CD14-positive monocyte (primary cell): Measurements from ENCODE around the gene SNX25. TPM values are rescaled to one million over a fixed set of nuclear protein-coding genes. Genes with fewer than 3 reads are reported as not detected.

ENCODE experiments used
- DNase-seq, 3 donors: peaks; one replicate each; pipeline ENCODE4 v3.0.0-alpha.2; 2011 to 2022
- H2AFZ ChIP-seq: 2 replicates; pipeline ENCODE4 v1.6.0; 2012; ENCODE audit warnings: mild to moderate bottlenecking, low read depth, low read length, inconsistent platforms; ENCODE audit not compliant: insufficient read depth, poor library complexity, severe bottlenecking
- H3K27ac ChIP-seq, 2 donors: 1 replicate in 1 of 2; 2 replicates in 1 of 2; pipeline ENCODE4 v1.5.1; 2012 to 2013; ENCODE audit warnings: low read length in 2 of 2, control low read depth in 1 of 2, inconsistent platforms in 1 of 2, low read depth in 1 of 2, mild to moderate bottlenecking in 1 of 2
- H3K27me3 ChIP-seq, 2 donors: one replicate each; pipeline versions ENCODE4 v1.6.0 to v1.6.1; 2011 to 2013; ENCODE audit warnings: low read length in 2 of 2; ENCODE audit not compliant: control insufficient read depth in 2 of 2, insufficient read depth in 2 of 2
- H3K36me3 ChIP-seq, 2 donors: replicated peaks in 1 of 2; 1 replicate in 1 of 2; 2 replicates in 1 of 2; pipeline versions ENCODE4 v1.5.1 to v1.6.1; 2012 to 2013; ENCODE audit warnings: low read length in 2 of 2, control low read depth in 1 of 2, inconsistent platforms in 1 of 2, mild to moderate bottlenecking in 1 of 2; ENCODE audit not compliant: insufficient read depth in 2 of 2, control insufficient read depth in 1 of 2
- H3K4me1 ChIP-seq, 2 donors: 1 replicate in 1 of 2; 2 replicates in 1 of 2; pipeline versions ENCODE4 v1.5.1 to v1.6.1; 2012 to 2013; ENCODE audit warnings: low read length in 2 of 2, control low read depth in 1 of 2, inconsistent platforms in 1 of 2, mild to moderate bottlenecking in 1 of 2, moderate library complexity in 1 of 2; ENCODE audit not compliant: insufficient read depth in 2 of 2, control insufficient read depth in 1 of 2
- H3K4me2 ChIP-seq: replicated peaks from 2 replicates; pipeline ENCODE3; 2012; ENCODE audit warnings: low read length, moderate library complexity, mild to moderate bottlenecking; ENCODE audit not compliant: poor library complexity, severe bottlenecking; ENCODE audit errors: extremely low read depth
- H3K4me3 ChIP-seq, 3 experiments: fragments of 200-600 bp in 1 of 3; sonication (generic) in 1 of 3; replicated peaks in 1 of 3; 1 replicate in 2 of 3; 2 replicates in 1 of 3; pipeline ENCODE4 v1.5.1; 2011 to 2013; ENCODE audit warnings: low read length in 3 of 3, mild to moderate bottlenecking in 3 of 3, control low read depth in 2 of 3, low read depth in 2 of 3, inconsistent platforms in 1 of 3, moderate library complexity in 1 of 3
- H3K79me2 ChIP-seq: 2 replicates; pipeline ENCODE4 v1.6.0; 2012; ENCODE audit warnings: mild to moderate bottlenecking, control low read depth, inconsistent platforms, low read length, moderate library complexity; ENCODE audit not compliant: insufficient read depth
- H3K9ac ChIP-seq: 2 replicates; pipeline ENCODE4 v1.6.0; 2017; ENCODE audit warnings: low read length, mild to moderate bottlenecking; ENCODE audit not compliant: insufficient read depth, poor library complexity, severe bottlenecking
- H3K9me3 ChIP-seq, 2 donors: replicated peaks in 1 of 2; 1 replicate in 1 of 2; 2 replicates in 1 of 2; pipeline versions ENCODE4 v1.5.1 to v1.6.1; 2012 to 2013; ENCODE audit warnings: low read length in 2 of 2, control low read depth in 1 of 2; ENCODE audit not compliant: control insufficient read depth in 1 of 2, insufficient read depth in 1 of 2
- H4K20me1 ChIP-seq: 2 replicates; pipeline ENCODE4 v1.6.0; 2012; ENCODE audit warnings: mild to moderate bottlenecking, low read length, control low read depth, moderate library complexity; ENCODE audit not compliant: insufficient read depth
- H3K27ac Mint-ChIP-seq, 7 donors: one replicate each; pipeline ENCODE4 v1.8.0; 2020; ENCODE audit warnings: mild to moderate bottlenecking in 7 of 7, mixed read lengths in 7 of 7, moderate library complexity in 6 of 7, inconsistent platforms in 2 of 7
- H3K27me3 Mint-ChIP-seq, 3 donors: one replicate each; pipeline ENCODE4 v1.8.0; 2021 to 2022; ENCODE audit warnings: low read depth in 3 of 3, mild to moderate bottlenecking in 3 of 3, mixed read lengths in 3 of 3, moderate library complexity in 3 of 3, inconsistent platforms in 1 of 3
- H3K36me3 Mint-ChIP-seq, 2 donors: one replicate each; pipeline ENCODE4 v1.8.0; 2020; ENCODE audit warnings: mixed read lengths in 2 of 2, inconsistent platforms in 1 of 2, mild to moderate bottlenecking in 1 of 2
- H3K4me1 Mint-ChIP-seq: one replicate; pipeline ENCODE4 v1.8.0; 2020; ENCODE audit warnings: mild to moderate bottlenecking, mixed read lengths
- H3K4me3 Mint-ChIP-seq, 2 donors: one replicate each; pipeline ENCODE4 v1.8.0; 2020; ENCODE audit warnings: mild to moderate bottlenecking in 2 of 2, mixed read lengths in 2 of 2, moderate library complexity in 1 of 2
- H3K9me3 Mint-ChIP-seq, 7 donors: one replicate each; pipeline ENCODE4 v1.8.0; 2020 to 2022; ENCODE audit warnings: mixed read lengths in 7 of 7, mild to moderate bottlenecking in 6 of 7, moderate library complexity in 6 of 7, inconsistent platforms in 2 of 7
- WGBS: methylation state at CpG from one replicate; pipeline ENCODE4 v1.1.5; 2013; ENCODE audit warnings: missing lambda C conversion rate; ENCODE audit not compliant: insufficient coverage; 5-methylcytosine and 5-hydroxymethylcytosine counted together
- intact Hi-C, 2 donors: fragments of 100-400 bp; cut with micrococcal nuclease; formaldehyde crosslinking; loops; one replicate each; pipeline versions ENCODE4 v1.15.0 to v1.15.1; 2023
- polyA plus RNA-seq, 3 donors: library from polyadenylated mRNA; depleted of rRNA in 1 of 3; unstranded in 2 of 3; stranded (reverse) in 1 of 3; fragments of 300-500 nt in 2 of 3; fragments of >200 nt in 1 of 3; fragmentation: Illumina TruSeq in 2 of 3; gene quantifications; 1 replicate in 2 of 3; 2 replicates in 1 of 3; pipeline ENCODE4 v1.2.3, GENCODE V29; 2012 to 2021
- TF ChIP-seq, protein P1 (sequence below): fragments of 200-600 bp; IDR thresholded peaks from one replicate; pipeline ENCODE4 v1.8.0; 2022; ENCODE audit warnings: antibody characterized with exemption, mild to moderate bottlenecking

SNX25 gene
- polyA plus RNA-seq, 3 donors = 0.31 to 0.40 (median 0.36) TPM

DNA sequence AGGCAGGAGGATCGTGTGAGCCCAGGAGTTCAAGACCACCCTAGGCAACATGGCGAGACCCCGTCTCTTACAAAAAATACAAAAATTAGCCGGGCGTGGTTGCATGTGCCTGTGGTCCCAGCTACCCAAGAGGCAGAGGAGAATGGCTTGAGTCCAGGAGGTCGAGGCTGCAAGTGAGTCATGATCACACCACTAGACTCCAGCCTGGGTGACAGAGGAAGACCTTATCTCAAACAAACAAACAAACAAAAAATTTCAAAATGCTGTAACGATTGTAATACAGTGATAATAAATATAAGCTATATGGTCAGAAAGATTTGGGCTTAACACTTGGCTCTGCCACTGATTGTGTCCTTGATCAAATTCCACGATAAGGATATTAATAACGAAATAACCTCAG is 42.2 kb upstream of the SNX25 start:
- intact Hi-C loops = no loop called here
- Histone ChIP-seq H3K4me3 (no peak overlapping the region), H3K9ac (no peak overlapping the region), H3K36me3 (peaks cover 3 to 23% of the 10 kb centered on the region in 2 donors), H3K27ac (no peak overlapping the region), H2AFZ (no peak overlapping the region), H4K20me1 (no peaks in the 10 kb centered on the region), H3K4me2 (no peak overlapping the region), H3K9me3 (no peaks in the 10 kb centered on the region), H3K27me3 (no peaks in the 10 kb centered on the region), H3K79me2 (no peaks in the 10 kb centered on the region), H3K4me1 (peaks cover 0 to 4% of the 10 kb centered on the region in 2 donors)
- WGBS = 100% methylated on average over 5 of the region's 9 CpGs
- H3K27ac Mint-ChIP-seq = no peak overlapping the region
- H3K4me1 Mint-ChIP-seq = peaks cover 11% of the 10 kb centered on the region
- peaks cover 39 to 42% of the 10 kb centered on the region in 2 donors for H3K36me3 Mint-ChIP-seq
- H3K4me3 Mint-ChIP-seq = peak overlapping the region in 1 of 2 donors; percentile 55
- H3K27me3 Mint-ChIP-seq = peaks cover 1 to 4% (median 2%) of the 10 kb centered on the region in 3 donors
- DNase-seq = no peak
- TF ChIP-seq, protein P1, sequence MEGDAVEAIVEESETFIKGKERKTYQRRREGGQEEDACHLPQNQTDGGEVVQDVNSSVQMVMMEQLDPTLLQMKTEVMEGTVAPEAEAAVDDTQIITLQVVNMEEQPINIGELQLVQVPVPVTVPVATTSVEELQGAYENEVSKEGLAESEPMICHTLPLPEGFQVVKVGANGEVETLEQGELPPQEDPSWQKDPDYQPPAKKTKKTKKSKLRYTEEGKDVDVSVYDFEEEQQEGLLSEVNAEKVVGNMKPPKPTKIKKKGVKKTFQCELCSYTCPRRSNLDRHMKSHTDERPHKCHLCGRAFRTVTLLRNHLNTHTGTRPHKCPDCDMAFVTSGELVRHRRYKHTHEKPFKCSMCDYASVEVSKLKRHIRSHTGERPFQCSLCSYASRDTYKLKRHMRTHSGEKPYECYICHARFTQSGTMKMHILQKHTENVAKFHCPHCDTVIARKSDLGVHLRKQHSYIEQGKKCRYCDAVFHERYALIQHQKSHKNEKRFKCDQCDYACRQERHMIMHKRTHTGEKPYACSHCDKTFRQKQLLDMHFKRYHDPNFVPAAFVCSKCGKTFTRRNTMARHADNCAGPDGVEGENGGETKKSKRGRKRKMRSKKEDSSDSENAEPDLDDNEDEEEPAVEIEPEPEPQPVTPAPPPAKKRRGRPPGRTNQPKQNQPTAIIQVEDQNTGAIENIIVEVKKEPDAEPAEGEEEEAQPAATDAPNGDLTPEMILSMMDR = no peak
- H3K9me3 Mint-ChIP-seq = peaks cover 0 to 6% (median 0%) of the 10 kb centered on the region in 7 donors

DNA sequence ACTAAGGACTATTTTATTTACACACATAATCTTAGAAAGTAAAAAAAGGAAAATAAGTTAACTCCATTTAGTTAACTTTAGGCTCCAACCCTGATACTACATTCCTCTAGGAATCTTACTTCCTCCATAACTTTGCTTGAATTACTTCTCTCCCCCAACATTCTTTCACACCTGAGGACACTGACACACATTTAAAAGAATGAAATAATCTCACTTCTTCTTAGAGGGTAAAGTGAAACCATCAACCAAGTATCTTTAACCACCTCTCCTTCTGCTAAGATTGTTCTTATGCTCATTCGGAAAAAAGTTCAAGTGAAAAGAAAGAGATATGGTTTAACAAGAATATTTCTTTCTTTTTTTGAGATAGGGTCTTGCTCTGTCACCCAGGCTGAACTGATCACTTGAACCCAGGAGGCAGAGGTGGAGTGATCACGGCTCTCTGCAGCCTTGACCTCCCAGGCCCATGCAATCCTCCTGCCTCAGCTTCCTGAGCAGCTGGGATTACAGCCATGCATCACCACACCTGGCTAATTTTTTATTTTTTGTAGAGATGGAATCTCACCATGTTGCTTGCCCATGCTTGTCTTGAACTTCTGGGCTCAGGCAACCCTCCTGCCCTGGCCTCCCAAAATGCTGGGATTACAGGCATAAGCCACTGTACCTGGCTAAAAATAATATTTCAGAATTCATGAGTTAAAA is 37.9 kb upstream of the SNX25 start:
- Mint-ChIP-seq H3K4me3 (no peak overlapping the region), H3K36me3 (peaks cover 40 to 43% of the 10 kb centered on the region in 2 donors), H3K27ac (no peak overlapping the region), H3K27me3 (peaks cover 0 to 2% (median 1%) of the 10 kb centered on the region in 3 donors), H3K4me1 (no peaks in the 10 kb centered on the region), H3K9me3 (peaks cover 0 to 6% (median 0%) of the 10 kb centered on the region in 7 donors)
- H3K27ac ChIP-seq = no peak overlapping the region
- peaks cover 3 to 36% of the 10 kb centered on the region in 2 donors for H3K36me3 ChIP-seq
- no peak overlapping the region for H3K4me3 ChIP-seq
- no peak overlapping the region for H3K9ac ChIP-seq
- TF ChIP-seq, protein P1 = no peak
- no peaks in the 10 kb centered on the region for H3K4me1 ChIP-seq
- H3K4me2 ChIP-seq = no peak overlapping the region
- WGBS = no CpG with 5 or more reads among the region's 2 CpGs
- no peaks in the 10 kb centered on the region for H3K9me3 ChIP-seq
- H2AFZ ChIP-seq = no peak overlapping the region
- intact Hi-C loops = no loop called here
- H3K27me3 ChIP-seq = no peaks in the 10 kb centered on the region
- H3K79me2 ChIP-seq = no peaks in the 10 kb centered on the region
- no peak for DNase-seq
- H4K20me1 ChIP-seq = no peaks in the 10 kb centered on the region
